Fibroblast of lung (primary cell): Measurements from ENCODE around the gene SUGP2. TPM values are rescaled to one million over a fixed set of nuclear protein-coding genes. Genes with fewer than 3 reads are reported as not detected.

Experiments used
- DNase-seq, 2 donors: peaks; one replicate each; pipeline versions ENCODE4 v3.0.0 to v3.0.0-alpha.2; 2010; ENCODE audit warnings: low read depth in 2 of 2
- H2AFZ ChIP-seq: 2 replicates; pipeline ENCODE4 v1.5.1; 2012; ENCODE audit warnings: low read length, control low read depth, inconsistent platforms
- H3K27ac ChIP-seq: 2 replicates; pipeline ENCODE4 v1.5.1; 2011; ENCODE audit warnings: low read length, control low read depth; ENCODE audit not compliant: insufficient read depth
- H3K27me3 ChIP-seq: 2 replicates; pipeline ENCODE4 v1.5.1; 2011; ENCODE audit warnings: mild to moderate bottlenecking, low read length; ENCODE audit not compliant: control insufficient read depth, insufficient read depth
- H3K36me3 ChIP-seq: 2 replicates; pipeline ENCODE4 v1.5.1; 2011; ENCODE audit warnings: low read length; ENCODE audit not compliant: control insufficient read depth, insufficient read depth
- H3K4me1 ChIP-seq: 2 replicates; pipeline ENCODE4 v1.5.1; 2011; ENCODE audit warnings: low read length; ENCODE audit not compliant: control insufficient read depth, insufficient read depth; ENCODE audit errors: extremely low read depth
- H3K4me2 ChIP-seq: 2 replicates; pipeline ENCODE4 v1.5.1; 2011; ENCODE audit warnings: low read length, control low read depth; ENCODE audit not compliant: insufficient read depth; ENCODE audit errors: extremely low read depth
- H3K4me3 ChIP-seq, 4 experiments: fragments of 200-600 bp in 1 of 4; sonication (generic) in 1 of 4; replicated peaks in 1 of 4; 2 replicates each; pipeline ENCODE4 v1.5.1; 2011 to 2016; ENCODE audit warnings: low read length in 4 of 4, low read depth in 3 of 4, mild to moderate bottlenecking in 3 of 4, control low read depth in 2 of 4, inconsistent platforms in 1 of 4, mixed read lengths in 1 of 4; ENCODE audit not compliant: insufficient read depth in 1 of 4; ENCODE audit errors: control extremely low read depth in 1 of 4
- H3K79me2 ChIP-seq: 2 replicates; pipeline ENCODE4 v1.5.1; 2012; ENCODE audit warnings: mild to moderate bottlenecking, low read length, inconsistent platforms; ENCODE audit not compliant: control insufficient read depth, insufficient read depth
- H3K9ac ChIP-seq: 2 replicates; pipeline ENCODE4 v1.5.1; 2011; ENCODE audit warnings: mild to moderate bottlenecking, low read length, control low read depth; ENCODE audit not compliant: insufficient read depth
- H3K9me3 ChIP-seq: 2 replicates; pipeline ENCODE4 v1.5.1; 2012; ENCODE audit warnings: low read depth, low read length; ENCODE audit not compliant: control insufficient read depth, insufficient read depth
- H4K20me1 ChIP-seq: 2 replicates; pipeline ENCODE4 v1.5.1; 2011; ENCODE audit warnings: low read length; ENCODE audit not compliant: control insufficient read depth, insufficient read depth; ENCODE audit errors: extremely low read depth
- EZH2 ChIP-seq: IDR thresholded peaks from 2 replicates; pipeline ENCODE4 v1.5.1; 2012; ENCODE audit warnings: low read length, control low read depth, mild to moderate bottlenecking; ENCODE audit errors: missing control alignments
- polyA plus RNA-seq, 2 donors: library from polyadenylated mRNA; depleted of rRNA in 1 of 2; stranded (reverse) in 1 of 2; unstranded in 1 of 2; fragments of >200 nt; gene quantifications; 2 replicates each; pipeline ENCODE4 v1.2.1, GENCODE V29; 2011 to 2012; ENCODE audit warnings: missing spikeins in 1 of 2
- total RNA-seq: library from RNA; depleted of rRNA; stranded (reverse); fragments of >200 nt; gene quantifications from 2 replicates; pipeline ENCODE4 v1.2.1, GENCODE V29; 2014
- TF ChIP-seq, protein P1 (sequence below), 2 donors: IDR thresholded peaks in 1 of 2; conservative IDR thresholded peaks in 1 of 2; 1 replicate in 1 of 2; 2 replicates in 1 of 2; pipeline ENCODE4 v1.5.1; 2011 to 2012; ENCODE audit warnings: low read length in 2 of 2, control low read depth in 1 of 2, inconsistent platforms in 1 of 2, low read depth in 1 of 2, mild to moderate bottlenecking in 1 of 2

SUGP2 gene
- total and polyA plus RNA-seq, 2 donors (not counting 1 experiment from before 2014, with no cell fraction given): 29.2 to 31.4 TPM

DNA sequence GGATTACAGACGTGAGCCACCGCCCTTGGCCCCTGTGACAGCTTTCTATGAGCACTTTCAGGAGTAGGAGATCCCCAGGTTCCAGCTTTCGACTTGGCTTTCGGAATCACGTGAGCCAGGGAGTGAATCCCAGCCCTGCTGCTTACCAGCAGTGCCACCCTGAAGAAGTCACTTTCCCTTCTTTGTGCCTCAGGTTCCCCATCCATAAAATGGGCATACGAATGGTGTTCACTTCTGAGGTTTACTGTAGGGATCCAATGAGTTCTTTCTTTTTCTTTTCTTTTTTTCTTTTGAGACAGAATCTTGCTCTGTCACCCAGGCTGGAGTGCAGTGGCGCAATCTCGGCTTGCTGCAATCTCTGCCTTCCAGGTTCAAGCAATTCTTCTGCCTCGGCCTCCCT, 88.0 kb downstream of the SUGP2 start:
- TF ChIP-seq EZH2: no peak
- TF ChIP-seq, protein P1, sequence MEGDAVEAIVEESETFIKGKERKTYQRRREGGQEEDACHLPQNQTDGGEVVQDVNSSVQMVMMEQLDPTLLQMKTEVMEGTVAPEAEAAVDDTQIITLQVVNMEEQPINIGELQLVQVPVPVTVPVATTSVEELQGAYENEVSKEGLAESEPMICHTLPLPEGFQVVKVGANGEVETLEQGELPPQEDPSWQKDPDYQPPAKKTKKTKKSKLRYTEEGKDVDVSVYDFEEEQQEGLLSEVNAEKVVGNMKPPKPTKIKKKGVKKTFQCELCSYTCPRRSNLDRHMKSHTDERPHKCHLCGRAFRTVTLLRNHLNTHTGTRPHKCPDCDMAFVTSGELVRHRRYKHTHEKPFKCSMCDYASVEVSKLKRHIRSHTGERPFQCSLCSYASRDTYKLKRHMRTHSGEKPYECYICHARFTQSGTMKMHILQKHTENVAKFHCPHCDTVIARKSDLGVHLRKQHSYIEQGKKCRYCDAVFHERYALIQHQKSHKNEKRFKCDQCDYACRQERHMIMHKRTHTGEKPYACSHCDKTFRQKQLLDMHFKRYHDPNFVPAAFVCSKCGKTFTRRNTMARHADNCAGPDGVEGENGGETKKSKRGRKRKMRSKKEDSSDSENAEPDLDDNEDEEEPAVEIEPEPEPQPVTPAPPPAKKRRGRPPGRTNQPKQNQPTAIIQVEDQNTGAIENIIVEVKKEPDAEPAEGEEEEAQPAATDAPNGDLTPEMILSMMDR (conservative IDR thresholded peaks at IDR 0.05 in 1 of 2, IDR thresholded peaks at IDR 0.05 in 1 of 2; ENCODE audit: low read depth in 1 of 2, low read length in 2 of 2): no peak
- no peak overlapping the region for H3K9ac ChIP-seq

DNA sequence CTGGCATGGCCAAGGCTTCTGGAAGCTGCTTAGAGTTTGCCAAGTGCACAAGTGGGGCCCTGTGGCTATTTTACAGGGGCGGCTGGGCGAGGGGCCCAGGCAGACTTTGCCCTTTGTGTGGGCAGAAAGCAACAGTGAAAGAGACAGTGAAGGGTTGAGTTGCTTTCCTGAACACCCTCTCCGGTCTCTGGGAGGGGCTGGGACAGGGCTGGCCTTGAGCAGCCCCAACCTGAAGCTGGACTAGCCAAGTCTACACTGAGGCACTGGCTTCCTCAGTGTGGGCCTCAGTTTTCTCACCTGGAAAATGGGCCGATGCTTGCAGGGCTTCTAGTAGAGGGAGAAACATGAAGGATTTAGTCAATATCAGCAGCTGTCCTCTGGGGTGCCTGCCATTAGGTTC, 89.9 kb downstream of the SUGP2 start:
- Histone ChIP-seq H3K79me2 (peaks cover 20% of the 10 kb centered on the region), H3K4me3 (no peak overlapping the region), H3K4me2 (no peak overlapping the region), H2AFZ (no peak overlapping the region), H3K36me3 (peaks cover 1% of the 10 kb centered on the region), H3K27ac (no peak overlapping the region), H3K9me3 (no peaks in the 10 kb centered on the region), H3K27me3 (no peaks in the 10 kb centered on the region), H3K9ac (no peak overlapping the region), H3K4me1 (no peaks in the 10 kb centered on the region), H4K20me1 (no peaks in the 10 kb centered on the region)
- no peak for DNase-seq
- TF ChIP-seq, protein P1 (conservative IDR thresholded peaks at IDR 0.05 in 1 of 2, IDR thresholded peaks at IDR 0.05 in 1 of 2; ENCODE audit: low read depth in 1 of 2, low read length in 2 of 2): no peak
- no peak for TF ChIP-seq EZH2

More for the DNA sequence above, 88.0 kb downstream of the SUGP2 start:
- Histone ChIP-seq H2AFZ (no peak overlapping the region), H3K79me2 (peaks cover 4% of the 10 kb centered on the region), H3K4me1 (no peaks in the 10 kb centered on the region), H3K4me2 (no peak overlapping the region), H3K36me3 (peaks cover 1% of the 10 kb centered on the region), H3K27ac (no peak overlapping the region), H3K4me3 (no peak overlapping the region), H4K20me1 (no peaks in the 10 kb centered on the region), H3K27me3 (no peaks in the 10 kb centered on the region), H3K9me3 (no peaks in the 10 kb centered on the region)
- DNase-seq: no peak

DNA sequence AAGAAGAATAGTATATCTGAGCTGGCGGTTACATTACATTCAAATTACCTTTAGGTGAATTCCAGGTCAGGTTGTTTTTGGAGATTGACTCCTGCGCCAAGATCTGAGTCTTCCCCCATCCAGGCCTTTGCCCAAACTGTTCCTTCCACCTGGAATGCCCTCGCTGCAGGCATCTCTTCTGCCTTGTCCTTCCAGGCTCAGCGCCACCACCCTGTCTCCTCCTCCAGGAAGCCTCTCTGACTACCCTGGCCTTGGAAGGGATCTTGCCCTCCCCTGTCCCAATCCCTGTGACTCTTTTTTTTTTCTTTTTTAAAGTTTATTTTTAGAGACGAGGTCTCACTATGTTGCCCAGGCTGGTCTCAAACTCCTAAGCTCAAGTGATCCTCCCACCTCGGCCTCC, 90.6 kb downstream of the SUGP2 start:
- no peak overlapping the region for H3K4me3 ChIP-seq
- H4K20me1 ChIP-seq: no peaks in the 10 kb centered on the region
- no peaks in the 10 kb centered on the region for H3K9me3 ChIP-seq
- H3K4me2 ChIP-seq: no peak overlapping the region
- peaks cover 4% of the 10 kb centered on the region for H3K36me3 ChIP-seq
- H3K4me1 ChIP-seq: no peaks in the 10 kb centered on the region
- H3K27me3 ChIP-seq: no peaks in the 10 kb centered on the region
- H2AFZ ChIP-seq: no peak overlapping the region
- no peak for TF ChIP-seq EZH2
- TF ChIP-seq, protein P1 (conservative IDR thresholded peaks at IDR 0.05 in 1 of 2, IDR thresholded peaks at IDR 0.05 in 1 of 2; ENCODE audit: low read depth in 1 of 2, low read length in 2 of 2): no peak
- peaks cover 22% of the 10 kb centered on the region for H3K79me2 ChIP-seq
- no peak overlapping the region for H3K9ac ChIP-seq
- DNase-seq: no peak
- no peak overlapping the region for H3K27ac ChIP-seq
